Kidney (tissue), 14 donors: Measurements from ENCODE around the gene HHAT. TPM values are rescaled to one million over a fixed set of nuclear protein-coding genes. Genes with fewer than 3 reads are reported as not detected.

Experiments used
- DNase-seq, 5 donors: peaks; one replicate each; pipeline ENCODE4 v3.0.0-alpha.2; 2013 to 2020
- FAIRE-seq: peaks from 2 replicates; lab custom pipeline; 2012; peaks lifted over from hg19 to GRCh38; lab: Jason Lieb, UNC
- H3K27ac ChIP-seq, 2 donors: one replicate each; pipeline ENCODE4 v1.7.0; 2013; ENCODE audit warnings: low read depth in 2 of 2, low read length in 2 of 2, inconsistent platforms in 1 of 2
- H3K27me3 ChIP-seq: one replicate; pipeline ENCODE4 v1.7.1; 2013; ENCODE audit warnings: low read length, inconsistent platforms; ENCODE audit not compliant: control insufficient read depth, insufficient read depth
- H3K36me3 ChIP-seq, 3 donors: one replicate each; pipeline versions ENCODE4 v1.7.0 to v1.7.1; 2013; ENCODE audit warnings: low read length in 3 of 3, control low read depth in 1 of 3, inconsistent platforms in 1 of 3; ENCODE audit not compliant: insufficient read depth in 3 of 3, control insufficient read depth in 2 of 3
- H3K4me1 ChIP-seq, 3 donors: one replicate each; pipeline versions ENCODE4 v1.7.0 to v1.7.1; 2013; ENCODE audit warnings: low read length in 3 of 3, inconsistent platforms in 1 of 3, low read depth in 1 of 3; ENCODE audit not compliant: control insufficient read depth in 2 of 3, insufficient read depth in 2 of 3
- H3K4me3 ChIP-seq, 3 donors: one replicate each; pipeline versions ENCODE4 v1.7.0 to v1.8.1; 2013; ENCODE audit warnings: low read length in 3 of 3, control low read depth in 1 of 3, inconsistent platforms in 1 of 3
- H3K9ac ChIP-seq, 3 donors: one replicate each; pipeline versions ENCODE4 v1.7.0 to v1.7.1; 2013; ENCODE audit warnings: low read length in 3 of 3, control low read depth in 1 of 3, inconsistent platforms in 1 of 3
- H3K9me3 ChIP-seq, 3 donors: one replicate each; pipeline versions ENCODE4 v1.7.0 to v1.7.1; 2013; ENCODE audit warnings: low read length in 3 of 3, control low read depth in 1 of 3, inconsistent platforms in 1 of 3; ENCODE audit not compliant: control insufficient read depth in 2 of 3, insufficient read depth in 1 of 3
- intact Hi-C: fragments of 100-400 bp; cut with DNase I; formaldehyde crosslinking; loops from one replicate; pipeline ENCODE4 v1.11.1; 2022
- polyA plus RNA-seq: library from polyadenylated mRNA; stranded (reverse); fragments of 350-450 nt; fragmentation: Illumina TruSeq; extraction: RNeasy Lipid Tissue Mini Kit (QIAGEN cat#74804); gene quantifications from one replicate; pipeline ENCODE4 v1.2.3, GENCODE V29; 2014; ENCODE audit warnings: low read depth, low replicate concordance; ENCODE audit not compliant: insufficient read depth
- total RNA-seq: library from RNA; stranded (reverse); fragmentation: NEBNext Ultra II Directional; extraction: Animal tissue kit (Norgen Biotek cat#: 25700); gene quantifications from one replicate; pipeline ENCODE4 v1.2.1, GENCODE V29; 2021
- TF ChIP-seq, protein P1 (sequence below): IDR thresholded peaks from 3 replicates; pipeline ENCODE4 v1.5.1; 2012; ENCODE audit warnings: mild to moderate bottlenecking, moderate library complexity, borderline replicate concordance; ENCODE audit not compliant: insufficient read depth; ENCODE audit errors: extremely low read depth
- donor health status: control.
- donor health status: control.
- donor health status: control.
- donor health status: control.
- donor health status: control.
- donor health status: DM: yes; HTN: yes; CAD: no.
- donor health status: Normal renal cell carcinoma (clear cell type).

HHAT gene
- total and polyA plus RNA-seq, 2 donors from 2014 or later, result 5.5 to 9.7 TPM

- H3K4me1 ChIP-seq, result peaks cover 0 to 12% (median 0%) of the 10 kb centered on the region in 3 donors
- no peaks in the 10 kb centered on the region for H3K36me3 ChIP-seq
- FAIRE-seq, result no peak
Measured at GRCh38 chr1:210296682-210297081, 32.0 kb upstream of the HHAT start.

GRCh38 chr1:210298296-210298695 lies 30.4 kb upstream of the HHAT start:
- DNase-seq (no peak), FAIRE-seq (no peak)
- TF ChIP-seq, protein P1, sequence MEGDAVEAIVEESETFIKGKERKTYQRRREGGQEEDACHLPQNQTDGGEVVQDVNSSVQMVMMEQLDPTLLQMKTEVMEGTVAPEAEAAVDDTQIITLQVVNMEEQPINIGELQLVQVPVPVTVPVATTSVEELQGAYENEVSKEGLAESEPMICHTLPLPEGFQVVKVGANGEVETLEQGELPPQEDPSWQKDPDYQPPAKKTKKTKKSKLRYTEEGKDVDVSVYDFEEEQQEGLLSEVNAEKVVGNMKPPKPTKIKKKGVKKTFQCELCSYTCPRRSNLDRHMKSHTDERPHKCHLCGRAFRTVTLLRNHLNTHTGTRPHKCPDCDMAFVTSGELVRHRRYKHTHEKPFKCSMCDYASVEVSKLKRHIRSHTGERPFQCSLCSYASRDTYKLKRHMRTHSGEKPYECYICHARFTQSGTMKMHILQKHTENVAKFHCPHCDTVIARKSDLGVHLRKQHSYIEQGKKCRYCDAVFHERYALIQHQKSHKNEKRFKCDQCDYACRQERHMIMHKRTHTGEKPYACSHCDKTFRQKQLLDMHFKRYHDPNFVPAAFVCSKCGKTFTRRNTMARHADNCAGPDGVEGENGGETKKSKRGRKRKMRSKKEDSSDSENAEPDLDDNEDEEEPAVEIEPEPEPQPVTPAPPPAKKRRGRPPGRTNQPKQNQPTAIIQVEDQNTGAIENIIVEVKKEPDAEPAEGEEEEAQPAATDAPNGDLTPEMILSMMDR, result no peak
- Histone ChIP-seq H3K4me3 (no peak overlapping the region), H3K27me3 (no peaks in the 10 kb centered on the region), H3K4me1 (peaks cover 0 to 11% (median 0%) of the 10 kb centered on the region in 3 donors), H3K27ac (no peak overlapping the region), H3K9me3 (no peaks in the 10 kb centered on the region), H3K36me3 (no peaks in the 10 kb centered on the region), H3K9ac (no peak overlapping the region)
- intact Hi-C loops, result no loop called here

More at GRCh38 chr1:210296682-210297081, 32.0 kb upstream of the HHAT start:
- Histone ChIP-seq H3K4me3 (no peak overlapping the region), H3K27me3 (no peaks in the 10 kb centered on the region), H3K27ac (no peak overlapping the region), H3K9me3 (no peaks in the 10 kb centered on the region), H3K9ac (no peak overlapping the region)
- TF ChIP-seq, protein P1, result no peak
- DNase-seq, result no peak
- intact Hi-C loops, result no loop called here

GRCh38 chr1:210298936-210299335 lies 29.8 kb upstream of the HHAT start:
- FAIRE-seq (no peak), DNase-seq (no peak)
- H3K4me3 ChIP-seq, result no peak overlapping the region
- TF ChIP-seq, protein P1, result no peak
- no peak overlapping the region for H3K27ac ChIP-seq
- intact Hi-C loops, result no loop called here
- no peaks in the 10 kb centered on the region for H3K36me3 ChIP-seq
- H3K4me1 ChIP-seq, result peaks cover 0 to 7% (median 0%) of the 10 kb centered on the region in 3 donors
- H3K9me3 ChIP-seq, result no peaks in the 10 kb centered on the region
- H3K27me3 ChIP-seq, result no peaks in the 10 kb centered on the region
- no peak overlapping the region for H3K9ac ChIP-seq

DNA sequence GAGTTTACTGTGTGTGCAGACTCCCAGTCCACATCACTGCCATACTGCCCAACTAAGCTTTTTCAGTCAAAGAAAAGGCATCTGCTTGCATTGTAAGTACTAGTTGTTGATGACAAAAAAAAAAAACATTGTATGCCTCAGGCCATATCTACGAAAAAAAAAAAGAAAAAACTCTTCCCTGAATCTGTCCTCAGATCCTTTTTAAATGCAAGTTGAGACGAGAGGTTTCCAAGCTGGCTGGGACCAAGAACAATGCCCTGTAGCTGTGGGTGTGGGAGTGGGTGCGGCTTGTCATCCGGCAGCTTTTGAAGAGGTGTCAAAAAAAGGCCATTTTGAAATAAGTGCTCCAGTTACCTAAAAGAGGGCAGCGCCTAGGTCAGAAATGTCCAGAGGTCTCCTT lies 29.2 kb upstream of the HHAT start:
- Histone ChIP-seq H3K27ac (no peak overlapping the region), H3K4me3 (no peak overlapping the region), H3K36me3 (no peaks in the 10 kb centered on the region), H3K9me3 (no peaks in the 10 kb centered on the region), H3K4me1 (peaks cover 0 to 5% (median 0%) of the 10 kb centered on the region in 3 donors), H3K27me3 (no peaks in the 10 kb centered on the region), H3K9ac (no peak overlapping the region)
- FAIRE-seq (no peak), DNase-seq (no peak)
- TF ChIP-seq, protein P1, result no peak
- intact Hi-C loops, result no loop called here
